Right forelimb (tissue), 1 donor: Measurements from ENCODE around the gene ZAP70.
A peak's percentile ranks its signal among the peaks of the same experiment; 100 is the strongest.
"Not testable (repeated sequence)": the region's sequence is repeated elsewhere in the genome, so short reads cannot be mapped to it uniquely, and the experiment has no call there.

Source experiments
- DNase-seq: peaks from one replicate; pipeline ENCODE4 v3.0.0-alpha.2; 2018

The ZAP70 gene

GRCh38 chr2:97713296-97714083 is at the start of gene ZAP70:
ZAP70 (plus strand) TSS chr2:97713576; CDS start chr2:97724037, 10,461 bp downstream.
- DNase-seq, result peak; percentile 31

- DNase-seq, result no peak
Measured at GRCh38 chr2:97663626-97663961, 49.8 kb upstream of the ZAP70 start.

- DNase-seq, result peak; percentile 98
Measured at GRCh38 chr2:97663962-97664635, 49.3 kb upstream of the ZAP70 start, which contains the start of gene ACTR1B. ACTR1B (minus strand) TSS chr2:97664044; CDS start chr2:97663890, 154 bp downstream.

- no peak for DNase-seq
Measured at GRCh38 chr2:97664636-97664970, 48.8 kb upstream of the ZAP70 start.

GRCh38 chr2:97669448-97669847 is 43.9 kb upstream of the ZAP70 start, which contains the start of gene C2orf92:
C2orf92 (plus strand) TSS chr2:97669713; CDS start chr2:97669789, 76 bp downstream.
- no peak for DNase-seq

- DNase-seq, result no peak
Measured at GRCh38 chr2:97670471-97670870, 42.9 kb upstream of the ZAP70 start.

GRCh38 chr2:97671526-97671925 is 41.9 kb upstream of the ZAP70 start:
- no peak for DNase-seq

GRCh38 chr2:97672606-97673140 is 40.7 kb upstream of the ZAP70 start:
- not testable (repeated sequence) for DNase-seq

GRCh38 chr2:97673182-97673914 is 40.0 kb upstream of the ZAP70 start:
- DNase-seq, result no peak

GRCh38 chr2:97673915-97674283 is 39.5 kb upstream of the ZAP70 start:
- no peak for DNase-seq

GRCh38 chr2:97675430-97676113 is 37.8 kb upstream of the ZAP70 start:
- no peak for DNase-seq

- no peak for DNase-seq
Measured at GRCh38 chr2:97676620-97677019, 36.8 kb upstream of the ZAP70 start.

- DNase-seq, result no peak
Measured at GRCh38 chr2:97677480-97677879, 35.9 kb upstream of the ZAP70 start.

GRCh38 chr2:97678298-97678697 is 35.1 kb upstream of the ZAP70 start:
- DNase-seq, result no peak

- DNase-seq, result not testable (repeated sequence)
Measured at GRCh38 chr2:97687235-97687634, 26.1 kb upstream of the ZAP70 start.

- DNase-seq, result no peak
Measured at GRCh38 chr2:97688062-97688827, 25.1 kb upstream of the ZAP70 start.

- no peak for DNase-seq
Measured at GRCh38 chr2:97691166-97691565, 22.2 kb upstream of the ZAP70 start.

GRCh38 chr2:97693476-97693875 is 19.9 kb upstream of the ZAP70 start:
- no peak for DNase-seq

- DNase-seq, result no peak
Measured at GRCh38 chr2:97695744-97696143, 17.6 kb upstream of the ZAP70 start.

GRCh38 chr2:97697252-97698235 is 15.8 kb upstream of the ZAP70 start:
- peak; percentile 93 for DNase-seq

GRCh38 chr2:97698530-97698929 is 14.8 kb upstream of the ZAP70 start:
- no peak for DNase-seq
